ENCODE measurements around the gene TUBG1.

Gene TUBG1

DNA sequence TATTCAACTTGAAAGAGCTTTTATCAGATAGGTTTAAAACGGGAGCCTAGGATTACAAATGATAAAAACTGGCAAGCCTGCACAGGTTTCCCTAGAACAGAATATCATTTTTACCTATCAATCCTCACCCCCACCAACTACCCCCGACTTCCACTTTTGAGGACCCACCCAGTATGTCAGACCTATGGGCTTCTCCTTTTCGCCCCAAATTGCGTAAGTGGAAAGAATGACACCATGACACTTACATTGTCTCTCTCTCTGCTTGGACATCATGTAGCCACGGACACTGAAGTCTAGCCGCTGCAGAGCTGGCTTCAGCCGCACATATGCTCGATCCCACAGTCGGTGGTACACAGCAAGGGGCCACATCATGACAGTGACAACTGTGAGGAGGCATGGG is 24.6 kb upstream of the TUBG1 start:
- no peak for DNase-seq (ENCODE audit: extremely low spot score)
- POLR2A ChIA-PET, result no interaction called here
- CTCF ChIA-PET, result no interaction called here
- TF ChIP-seq L3MBTL2 (conservative IDR thresholded peaks at IDR 0.05) (no peak), CTBP1 (IDR thresholded peaks at IDR 0.05; ENCODE audit: borderline replicate concordance) (no peak), BHLHE40 (IDR thresholded peaks at IDR 0.05; ENCODE audit: borderline replicate concordance) (no peak), ARNT (IDR thresholded peaks at IDR 0.05) (no peak), SUZ12 (IDR thresholded peaks at IDR 0.05) (no peak), FOXM1 (IDR thresholded peaks at IDR 0.05; ENCODE audit: borderline replicate concordance) (no peak), NFRKB (IDR thresholded peaks at IDR 0.05) (no peak), SP1 (IDR thresholded peaks at IDR 0.05) (no peak), FOXK2 (IDR thresholded peaks at IDR 0.05) (no peak), ELF4 (IDR thresholded peaks at IDR 0.05) (no peak), TARDBP (IDR thresholded peaks at IDR 0.05) (no peak), FOXA1 (IDR thresholded peaks at IDR 0.05) (no peak), HDGF (IDR thresholded peaks at IDR 0.05; ENCODE audit: borderline replicate concordance) (no peak), LEF1 (IDR thresholded peaks at IDR 0.05; ENCODE audit: borderline replicate concordance) (no peak)
- TF ChIP-seq, protein P1, sequence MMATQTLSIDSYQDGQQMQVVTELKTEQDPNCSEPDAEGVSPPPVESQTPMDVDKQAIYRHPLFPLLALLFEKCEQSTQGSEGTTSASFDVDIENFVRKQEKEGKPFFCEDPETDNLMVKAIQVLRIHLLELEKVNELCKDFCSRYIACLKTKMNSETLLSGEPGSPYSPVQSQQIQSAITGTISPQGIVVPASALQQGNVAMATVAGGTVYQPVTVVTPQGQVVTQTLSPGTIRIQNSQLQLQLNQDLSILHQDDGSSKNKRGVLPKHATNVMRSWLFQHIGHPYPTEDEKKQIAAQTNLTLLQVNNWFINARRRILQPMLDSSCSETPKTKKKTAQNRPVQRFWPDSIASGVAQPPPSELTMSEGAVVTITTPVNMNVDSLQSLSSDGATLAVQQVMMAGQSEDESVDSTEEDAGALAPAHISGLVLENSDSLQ (IDR thresholded peaks at IDR 0.05), result no peak

DNA sequence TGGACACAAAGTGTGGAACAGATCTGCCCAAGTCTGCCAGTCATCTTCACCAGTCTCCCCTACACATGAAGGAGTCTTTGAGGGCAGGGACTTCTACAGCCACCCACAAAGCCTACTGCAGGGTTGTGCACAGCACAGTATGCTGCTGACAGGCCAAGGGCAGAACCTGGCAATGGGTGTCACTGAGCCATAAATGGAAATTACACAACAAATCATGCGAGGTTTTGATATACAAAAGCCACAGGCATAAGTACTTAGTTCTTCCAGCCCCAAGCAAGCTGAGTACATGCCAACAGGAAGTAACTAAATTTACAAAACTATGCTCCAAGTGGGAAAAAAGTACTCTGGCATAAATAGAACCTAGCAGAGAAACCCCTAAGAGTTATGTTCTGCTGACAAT is 24.1 kb upstream of the TUBG1 start:
- POLR2A ChIA-PET, result interaction anchor here (1.0 to 1.4 kb wide), 2 partner anchors 23 to 24 kb away, joined by 3 to 4 read pairs; partner anchors contain the start of genes RETREG3 and TUBG1
- no peak for DNase-seq (ENCODE audit: extremely low spot score)
- CTCF ChIA-PET, result no interaction called here
- TF ChIP-seq CTBP1 (IDR thresholded peaks at IDR 0.05; ENCODE audit: borderline replicate concordance) (no peak), BHLHE40 (IDR thresholded peaks at IDR 0.05; ENCODE audit: borderline replicate concordance) (no peak), SP1 (IDR thresholded peaks at IDR 0.05) (no peak), LEF1 (IDR thresholded peaks at IDR 0.05; ENCODE audit: borderline replicate concordance) (no peak), L3MBTL2 (conservative IDR thresholded peaks at IDR 0.05) (no peak), FOXK2 (IDR thresholded peaks at IDR 0.05) (no peak), TARDBP (IDR thresholded peaks at IDR 0.05) (no peak), ARNT (IDR thresholded peaks at IDR 0.05) (no peak)
- TF ChIP-seq, protein P1 (IDR thresholded peaks at IDR 0.05), result no peak

DNA sequence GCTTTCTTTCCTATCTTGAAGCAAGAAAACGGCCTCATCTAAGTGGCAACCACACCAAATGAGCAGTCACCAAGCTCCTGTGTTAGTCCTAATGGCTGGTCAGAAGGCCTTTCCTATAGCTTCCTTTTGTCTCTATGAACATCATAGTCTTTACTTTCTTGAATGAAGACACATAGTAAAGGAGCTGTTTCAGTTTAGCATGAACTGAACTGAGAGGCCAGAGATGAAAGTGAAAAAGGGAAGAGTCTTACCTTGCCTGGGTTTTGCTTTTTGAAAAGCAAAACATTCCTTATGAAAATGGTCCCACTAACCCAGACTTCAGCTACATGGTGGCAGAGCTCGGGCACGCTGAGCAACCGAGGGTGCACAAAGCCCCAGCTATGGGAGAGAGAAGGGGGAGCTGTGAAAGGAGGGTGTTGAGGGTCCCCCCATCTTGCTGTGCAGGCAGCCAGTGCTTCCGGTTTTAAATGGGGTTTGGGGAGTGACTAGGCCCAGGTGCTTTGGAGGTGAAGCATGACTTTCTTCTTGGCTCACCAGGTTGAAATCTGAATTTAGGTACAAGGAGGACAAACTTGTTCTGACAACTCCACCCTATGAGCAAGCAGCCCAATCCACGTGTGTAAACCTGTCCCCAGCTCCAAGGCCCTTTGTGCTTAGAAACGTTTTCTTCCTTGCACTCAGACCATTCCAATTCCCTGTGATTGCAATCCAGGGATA is 22.8 kb upstream of the TUBG1 start:
- ChIA-PET CTCF (interaction anchor here (1.5 to 1.7 kb wide), 2 partner anchors 8 to 177 kb away, joined by 4 to 7 read pairs; no protein-coding TSS in a partner anchor), POLR2A (interaction anchor here (0.8 to 2.2 kb wide), 3 partner anchors 21 to 50 kb away, joined by 3 to 11 read pairs (median 4); partner anchors contain the start of genes RETREG3 and TUBG1)
- no peak for TF ChIP-seq CTBP1 (IDR thresholded peaks at IDR 0.05; ENCODE audit: borderline replicate concordance)
- no peak for TF ChIP-seq BHLHE40 (IDR thresholded peaks at IDR 0.05; ENCODE audit: borderline replicate concordance)
- TF ChIP-seq ZNF384 (IDR thresholded peaks at IDR 0.05), result no peak
- TF ChIP-seq ARNT (IDR thresholded peaks at IDR 0.05), result no peak
- TF ChIP-seq FOXK2 (IDR thresholded peaks at IDR 0.05), result no peak
- TF ChIP-seq HDGF (IDR thresholded peaks at IDR 0.05; ENCODE audit: borderline replicate concordance), result no peak
- TF ChIP-seq FOXA1 (IDR thresholded peaks at IDR 0.05), result no peak
- no peak for TF ChIP-seq ELF4 (IDR thresholded peaks at IDR 0.05)
- no peak for TF ChIP-seq FOXM1 (IDR thresholded peaks at IDR 0.05; ENCODE audit: borderline replicate concordance)
- TF ChIP-seq TARDBP (IDR thresholded peaks at IDR 0.05), result no peak
- TF ChIP-seq NFRKB (IDR thresholded peaks at IDR 0.05), result no peak
- TF ChIP-seq L3MBTL2 (conservative IDR thresholded peaks at IDR 0.05), result no peak
- no peak for TF ChIP-seq LEF1 (IDR thresholded peaks at IDR 0.05; ENCODE audit: borderline replicate concordance)
- TF ChIP-seq, protein P1 (IDR thresholded peaks at IDR 0.05), result no peak
- no peak for TF ChIP-seq SUZ12 (IDR thresholded peaks at IDR 0.05)
- TF ChIP-seq SP1 (IDR thresholded peaks at IDR 0.05), result no peak
- no peak for DNase-seq (ENCODE audit: extremely low spot score)

DNA sequence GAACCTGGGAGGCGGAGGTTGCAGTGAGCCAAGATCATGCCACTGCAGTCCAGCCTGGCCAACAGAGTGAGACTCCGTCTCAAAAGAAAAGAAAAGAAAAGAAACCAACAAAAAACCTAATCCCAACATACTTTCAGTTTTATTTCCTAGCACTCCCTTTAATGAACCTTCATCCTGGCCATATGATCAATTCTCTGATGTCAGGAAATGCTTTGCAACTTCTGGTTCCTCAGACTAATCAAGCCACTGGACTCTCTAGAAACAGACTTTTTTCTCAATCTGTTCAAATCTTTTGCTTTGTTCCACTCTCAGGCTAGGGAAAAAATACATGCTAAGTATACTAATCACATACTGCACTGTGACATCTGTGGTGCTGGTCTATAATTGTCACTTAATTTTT is 18.6 kb upstream of the TUBG1 start:
- ChIA-PET CTCF (interaction anchor here (1.1 kb wide), 1 partner anchor 12 kb away, joined by 6 read pairs; no protein-coding TSS in a partner anchor), POLR2A (interaction anchor here (1.0 kb wide), 1 partner anchor 18 kb away, joined by 6 read pairs; the partner anchor contains the start of genes RETREG3 and TUBG1)

DNA sequence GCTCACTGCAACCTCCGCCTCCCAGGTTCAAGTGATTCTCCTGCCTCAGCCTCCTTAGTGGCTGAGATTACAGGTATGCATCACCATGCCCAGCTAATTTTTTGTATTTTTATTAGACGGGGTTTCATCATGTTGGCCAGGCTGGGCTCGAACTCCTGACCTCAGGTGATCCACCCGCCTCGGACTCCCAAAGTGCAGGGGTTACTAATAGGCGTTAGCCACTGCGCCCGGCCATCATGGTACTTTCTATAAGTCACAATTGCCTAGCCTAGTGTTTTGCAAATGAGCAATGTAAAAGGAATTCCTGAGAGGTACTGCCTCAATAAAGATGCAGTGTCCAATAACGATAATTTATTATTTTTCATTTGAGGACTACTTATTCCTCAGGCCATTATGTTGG is 18.1 kb upstream of the TUBG1 start:
- no peak for DNase-seq (ENCODE audit: extremely low spot score)
- POLR2A ChIA-PET, result interaction anchor here (0.6 to 3.2 kb wide), 2 partner anchors 18 to 22 kb away, joined by 4 to 12 read pairs; partner anchors contain the start of genes RETREG3 and TUBG1
- TF ChIP-seq, protein P1 (IDR thresholded peaks at IDR 0.05), result no peak
- no peak for TF ChIP-seq L3MBTL2 (conservative IDR thresholded peaks at IDR 0.05)
- TF ChIP-seq HDGF (IDR thresholded peaks at IDR 0.05; ENCODE audit: borderline replicate concordance), result no peak
- no peak for TF ChIP-seq SP1 (IDR thresholded peaks at IDR 0.05)
- TF ChIP-seq CTBP1 (IDR thresholded peaks at IDR 0.05; ENCODE audit: borderline replicate concordance), result no peak
- TF ChIP-seq NFRKB (IDR thresholded peaks at IDR 0.05), result no peak
- TF ChIP-seq FOXK2 (IDR thresholded peaks at IDR 0.05), result no peak
- TF ChIP-seq TARDBP (IDR thresholded peaks at IDR 0.05), result no peak
- no peak for TF ChIP-seq ELF4 (IDR thresholded peaks at IDR 0.05)
- TF ChIP-seq BHLHE40 (IDR thresholded peaks at IDR 0.05; ENCODE audit: borderline replicate concordance), result no peak
- no peak for TF ChIP-seq LEF1 (IDR thresholded peaks at IDR 0.05; ENCODE audit: borderline replicate concordance)
- no peak for TF ChIP-seq ARNT (IDR thresholded peaks at IDR 0.05)
- no peak for TF ChIP-seq SUZ12 (IDR thresholded peaks at IDR 0.05)
- CTCF ChIA-PET, result interaction anchor here (1.1 kb wide), 1 partner anchor 13 kb away, joined by 6 read pairs; no protein-coding TSS in a partner anchor

More for the DNA sequence above, 18.6 kb upstream of the TUBG1 start:
- TF ChIP-seq SUZ12 (IDR thresholded peaks at IDR 0.05) (no peak), FOXK2 (IDR thresholded peaks at IDR 0.05) (no peak), FOXM1 (IDR thresholded peaks at IDR 0.05; ENCODE audit: borderline replicate concordance) (no peak), L3MBTL2 (conservative IDR thresholded peaks at IDR 0.05) (no peak), ELF4 (IDR thresholded peaks at IDR 0.05) (no peak), ZNF384 (IDR thresholded peaks at IDR 0.05) (no peak), TARDBP (IDR thresholded peaks at IDR 0.05) (no peak), CTBP1 (IDR thresholded peaks at IDR 0.05; ENCODE audit: borderline replicate concordance) (no peak)
- no peak for DNase-seq (ENCODE audit: extremely low spot score)
